HG02852 (cell line): ENCODE results near the gene TXNIP.

Experiments used
- ATAC-seq: cut with Tn5 transposase; IDR thresholded peaks from one replicate; pipeline ENCODE4 v1.9.1; 2021; ENCODE audit warnings: mild to moderate bottlenecking, moderate library complexity; ENCODE audit not compliant: unreplicated experiment

TXNIP gene

DNA sequence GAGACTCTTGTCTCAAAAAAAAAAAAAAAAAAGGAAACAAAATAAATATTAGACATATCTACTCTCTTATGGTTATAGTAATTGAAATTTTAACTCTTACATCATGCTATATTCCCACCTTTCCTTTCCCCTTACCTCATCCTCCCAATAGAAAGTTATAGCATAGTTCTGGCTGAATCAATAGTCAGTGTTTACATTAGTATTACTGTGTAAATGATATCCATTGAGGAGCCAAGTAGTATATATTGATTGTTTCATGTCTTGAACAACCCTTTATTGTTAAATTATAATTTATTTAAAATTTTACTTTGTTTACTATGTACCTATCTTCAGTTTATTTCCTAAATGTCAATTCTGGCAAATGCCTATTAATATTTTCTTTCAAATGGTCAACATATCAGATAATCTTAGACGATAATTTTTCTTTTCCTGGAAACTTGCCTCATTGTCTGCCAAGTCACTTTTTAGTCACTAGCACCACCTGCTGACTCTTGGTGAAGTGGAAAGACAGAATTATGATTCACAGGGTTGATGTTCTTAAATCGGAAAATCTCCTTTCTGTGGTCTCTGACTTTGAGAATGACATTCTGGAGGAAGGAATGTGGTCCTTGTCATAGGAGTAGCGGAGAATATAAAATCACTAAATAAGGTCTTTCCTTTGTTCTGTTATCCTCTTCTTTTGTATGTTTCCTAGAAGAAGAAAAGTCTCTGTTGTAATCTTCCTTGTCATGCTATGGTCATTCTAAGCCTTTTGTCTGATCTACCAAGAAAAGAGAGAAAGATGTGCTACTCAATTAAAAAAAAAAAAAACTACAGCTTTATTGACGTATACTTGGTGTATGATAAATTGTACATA lies 16.6 kb upstream of the TXNIP start:
- no peak for ATAC-seq

DNA sequence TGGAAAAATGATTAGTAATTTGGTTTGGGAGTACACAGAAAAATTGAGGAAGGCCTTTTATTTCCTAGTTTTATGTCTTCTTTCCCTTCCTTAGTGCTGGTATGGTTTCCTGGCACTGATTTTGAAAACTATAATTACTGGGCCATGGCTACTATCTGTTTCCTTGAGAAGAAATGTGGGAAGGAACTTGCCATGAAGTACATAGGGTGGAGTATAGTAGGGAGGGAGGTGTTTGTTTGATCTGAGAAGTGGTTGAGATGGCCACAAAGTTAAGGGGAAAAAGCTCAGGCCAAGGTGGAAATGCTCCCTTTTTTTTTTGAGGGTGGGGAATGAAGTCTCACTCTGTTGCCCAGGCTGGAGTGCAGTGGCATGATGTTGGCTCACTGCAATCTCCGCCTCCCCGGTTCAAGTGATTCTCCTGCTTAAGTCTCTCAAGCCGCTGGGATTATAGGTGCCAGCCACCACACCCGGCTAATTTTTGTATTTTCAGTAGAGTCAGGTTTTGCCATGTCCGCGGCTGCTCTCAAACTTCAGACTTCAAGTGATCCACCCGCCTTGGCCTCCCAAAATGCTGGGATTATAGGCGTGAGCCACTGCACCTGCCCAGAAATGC lies 13.9 kb upstream of the TXNIP start:
- ATAC-seq, result no peak

DNA sequence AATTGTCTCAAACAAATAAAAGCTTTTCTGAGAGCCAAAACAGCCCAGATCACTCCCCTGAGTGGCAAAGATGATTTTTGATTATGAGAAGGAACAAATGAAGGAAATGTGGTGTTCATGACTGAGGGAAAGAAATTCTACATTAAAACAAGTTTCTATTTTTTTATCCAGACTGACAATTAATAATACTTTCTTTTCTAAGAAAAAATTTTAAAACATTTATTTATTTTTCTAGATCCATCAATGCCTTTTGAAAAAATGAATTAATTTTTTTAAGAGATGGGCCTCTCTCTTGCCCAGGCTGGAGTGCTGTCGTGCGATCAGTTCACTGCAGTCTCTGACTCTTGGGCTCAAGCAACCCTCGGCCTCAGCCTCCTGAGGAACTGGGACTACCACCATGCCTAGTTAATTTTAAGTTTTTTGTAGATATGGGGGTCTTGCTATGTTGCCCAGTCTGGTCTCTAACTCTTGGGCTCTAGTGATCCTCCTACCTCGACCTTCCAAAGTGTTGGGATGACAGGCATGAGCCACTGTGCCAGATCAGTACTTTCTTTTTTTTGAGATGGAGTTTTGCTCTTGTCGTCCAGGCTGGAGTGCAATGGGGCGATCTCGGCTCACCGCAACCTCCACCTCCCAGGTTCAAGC lies 11.2 kb upstream of the TXNIP start:
- no peak for ATAC-seq

GRCh38 chr1:146001709-146002108 lies 5.3 kb upstream of the TXNIP start:
- no peak for ATAC-seq

- ATAC-seq, result no peak
Observed at GRCh38 chr1:145999321-146000024, 3.1 kb upstream of the TXNIP start.

- no peak for ATAC-seq
Observed at GRCh38 chr1:145997718-145998023, 1.3 kb upstream of the TXNIP start.

- no peak for ATAC-seq
Observed at GRCh38 chr1:145997016-145997717, 788 bp upstream of the TXNIP start.

DNA sequence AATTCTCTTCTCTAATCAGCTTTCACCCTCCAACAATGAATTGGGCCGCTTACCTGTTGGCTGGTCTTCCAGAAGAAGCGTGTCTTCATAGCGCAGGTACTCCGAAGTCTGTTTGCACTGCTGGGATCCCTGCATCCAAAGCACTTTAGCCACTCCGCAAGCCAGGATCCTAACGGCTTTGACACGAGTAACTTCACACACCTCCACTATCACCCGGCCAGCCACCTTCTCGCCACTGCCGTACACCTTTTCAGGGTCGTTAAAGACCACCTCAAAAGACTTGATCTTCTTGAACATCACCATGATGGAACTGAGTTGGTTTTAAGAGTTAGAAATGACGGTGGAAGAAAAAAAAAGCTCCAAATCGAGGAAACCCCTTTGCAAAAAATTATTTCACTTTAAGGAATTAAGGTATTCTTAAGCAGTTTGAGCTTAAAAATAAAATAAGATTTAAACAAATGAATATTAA lies 381 bp downstream of the TXNIP start:
- no peak for ATAC-seq

DNA sequence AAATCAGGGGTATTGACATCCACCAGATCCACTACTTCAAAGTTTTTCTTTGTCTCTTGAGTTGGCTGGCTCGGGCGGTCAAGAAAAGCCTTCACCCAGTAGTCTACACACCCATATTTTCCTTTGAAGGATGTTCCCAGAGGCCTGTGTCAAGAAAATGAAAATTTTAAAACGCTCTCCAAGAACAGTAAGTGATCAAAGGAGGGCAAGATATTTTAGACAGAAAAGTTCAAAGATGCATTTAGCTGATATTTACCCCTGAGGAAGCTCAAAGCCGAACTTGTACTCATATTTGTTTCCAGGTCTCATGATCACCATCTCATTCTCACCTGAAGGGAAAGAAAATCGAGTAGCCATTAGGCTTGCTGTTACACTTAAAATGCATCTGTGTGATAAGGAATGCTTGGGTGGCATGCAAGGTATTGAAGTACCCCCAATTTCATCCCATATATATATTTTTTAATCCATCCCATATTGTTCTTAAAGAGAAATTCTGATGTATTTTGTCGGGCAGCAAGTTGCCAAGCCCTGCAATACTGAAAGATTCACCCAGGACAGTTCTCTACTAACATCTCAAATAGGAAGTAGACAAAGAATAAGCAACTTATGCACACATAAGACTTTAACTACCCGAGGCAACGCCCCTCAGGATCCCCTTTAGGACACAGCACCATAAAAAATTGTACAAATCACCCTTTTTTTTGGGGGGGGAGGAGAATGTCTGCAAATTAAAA lies 1.1 kb downstream of the TXNIP start:
- no peak for ATAC-seq

DNA sequence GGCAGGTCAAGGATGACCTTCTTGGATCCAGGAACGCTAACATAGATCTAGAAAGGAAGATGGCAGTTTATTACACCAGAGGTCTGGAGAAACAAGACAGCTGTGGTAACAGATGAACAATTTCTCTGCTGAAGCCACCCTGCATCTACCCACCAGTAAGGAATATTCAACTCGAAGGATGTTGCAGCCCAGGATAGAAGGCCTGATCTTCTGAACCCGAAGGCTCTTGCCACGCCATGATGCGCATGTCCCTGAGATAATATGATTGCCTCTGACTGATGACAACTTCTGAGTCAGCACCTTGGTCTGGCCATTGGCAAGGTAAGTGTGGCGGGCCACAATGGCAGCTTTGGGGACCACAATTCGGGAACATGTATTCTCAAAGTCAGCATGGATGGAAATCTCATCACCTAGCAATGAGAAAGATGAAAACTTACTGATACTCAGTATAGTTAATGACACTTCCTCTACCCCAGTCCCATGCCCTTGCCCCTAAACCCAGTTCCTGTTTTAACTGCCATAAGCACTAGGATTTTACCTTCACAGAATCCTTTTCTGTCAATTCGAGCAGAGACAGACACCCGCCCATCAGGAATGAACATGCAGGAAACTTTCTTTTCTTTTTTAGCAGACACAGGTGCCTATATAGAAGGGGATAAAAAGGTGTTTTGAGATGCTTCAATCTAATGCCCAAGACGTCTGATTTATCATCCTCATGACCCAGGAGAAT lies 1.8 kb downstream of the TXNIP start:
- no peak for ATAC-seq

GRCh38 chr1:145993618-145994390 lies 2.6 kb downstream of the TXNIP start:
- ATAC-seq, result no peak

DNA sequence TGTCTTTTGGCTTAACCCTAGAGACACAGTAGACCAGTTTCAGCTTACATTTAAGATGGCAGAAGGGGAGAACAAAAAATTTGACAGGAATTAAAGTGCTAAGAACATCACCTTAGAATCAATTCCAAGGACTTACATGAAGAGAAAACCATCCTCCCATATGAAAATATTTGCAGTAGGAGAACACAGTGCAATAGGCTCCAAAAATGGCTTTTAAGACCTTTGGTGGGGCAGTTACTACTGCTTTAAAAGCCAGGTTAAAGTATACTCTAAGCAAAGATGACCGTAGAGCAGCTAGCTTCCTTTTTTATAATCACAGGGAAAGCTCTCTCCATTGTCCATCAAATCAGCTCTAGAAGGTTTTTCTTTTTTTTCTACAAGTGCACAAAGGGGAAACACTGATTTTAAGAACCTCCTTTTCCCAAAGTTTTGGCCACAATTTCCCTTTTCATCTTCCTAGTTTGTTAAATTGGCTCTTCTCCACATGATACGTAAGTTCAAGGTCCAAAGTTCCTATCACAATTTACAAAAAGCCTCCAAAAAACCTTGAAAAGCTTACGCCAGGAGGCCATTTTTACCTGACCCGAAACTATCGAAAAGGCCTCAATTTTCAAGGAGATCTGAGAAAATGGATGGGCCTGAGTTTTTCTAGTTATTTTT lies 3.3 kb downstream of the TXNIP start:
- ATAC-seq, result no peak

DNA sequence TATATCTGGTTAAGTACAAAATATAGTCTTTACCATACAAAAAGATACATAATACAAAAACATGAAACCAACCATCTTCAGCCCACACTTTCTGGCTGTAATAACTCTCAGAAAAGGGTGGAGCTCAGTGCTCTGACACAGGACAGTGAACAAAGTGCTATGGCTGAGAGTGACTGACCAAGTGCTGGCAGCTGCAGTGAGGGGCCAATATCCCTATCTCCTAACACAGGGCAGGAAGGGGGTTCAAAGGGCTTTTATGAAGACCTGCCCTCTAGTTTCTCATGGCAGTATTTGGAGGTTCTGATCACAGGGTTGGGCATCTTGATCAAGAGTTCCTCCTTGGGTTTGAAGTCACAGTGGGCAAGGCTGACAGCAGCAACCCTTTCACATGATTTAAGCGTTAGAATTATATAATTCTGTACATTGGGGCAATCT lies 3.9 kb downstream of the TXNIP start:
- no peak for ATAC-seq

DNA sequence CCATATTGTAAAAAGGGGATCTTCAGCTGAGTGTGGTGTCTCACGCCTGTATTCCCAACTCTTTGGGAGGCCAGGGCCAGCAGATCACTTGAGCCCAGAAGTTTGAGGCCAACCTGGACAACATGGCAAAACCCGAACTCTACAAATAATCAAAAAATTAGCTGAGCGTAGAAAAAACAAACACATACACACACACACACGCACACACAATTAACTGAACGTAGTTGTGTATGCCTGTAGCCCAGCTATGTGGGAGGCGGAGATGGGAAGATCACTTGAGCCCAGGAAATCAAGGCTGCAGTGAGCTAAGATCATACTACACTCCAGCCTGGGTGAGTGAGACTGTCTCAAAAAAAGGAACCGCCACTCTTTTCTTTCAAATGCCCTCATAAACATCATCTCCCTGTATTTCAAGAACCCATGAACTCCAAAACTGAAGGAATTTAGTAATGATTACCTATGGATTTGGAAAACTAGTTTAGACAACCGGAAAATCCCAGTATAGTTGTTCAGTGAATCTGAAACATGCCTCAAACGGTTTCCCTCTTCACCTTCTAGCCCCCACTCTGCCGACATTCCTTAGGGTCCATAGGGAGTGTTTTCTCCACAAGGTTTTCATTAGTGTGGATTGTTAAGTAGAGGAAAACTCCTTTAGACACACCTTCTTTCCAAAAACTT lies 4.5 kb downstream of the TXNIP start:
- no peak for ATAC-seq

DNA sequence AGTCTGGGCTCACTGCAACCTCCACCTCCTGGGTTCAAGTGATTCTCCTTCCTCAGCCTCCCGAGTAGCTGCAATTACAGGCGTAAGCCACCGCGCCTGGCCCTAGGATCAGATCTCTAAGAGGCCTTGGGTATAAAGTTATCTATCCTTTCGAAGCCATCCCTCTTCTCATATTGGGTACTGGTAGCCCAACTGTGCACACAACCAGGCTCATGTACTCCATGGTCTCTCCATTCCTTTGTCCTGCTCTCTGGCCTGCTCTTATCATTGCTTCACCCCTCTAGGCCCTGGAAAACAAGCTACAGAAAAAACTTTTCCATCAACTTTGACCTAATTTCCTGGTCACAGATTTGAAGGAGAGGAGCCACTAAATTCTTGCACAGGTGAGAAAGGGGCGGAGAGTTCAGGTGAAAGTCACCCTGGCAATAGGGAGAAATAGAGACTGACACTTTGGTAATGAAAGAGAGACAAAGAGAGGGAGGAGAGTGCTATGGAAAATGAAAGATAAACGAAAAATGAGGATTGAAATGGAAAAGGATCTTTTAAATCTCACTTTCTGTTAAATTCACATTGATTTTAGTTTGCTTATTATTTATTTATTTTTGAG lies 6.0 kb downstream of the TXNIP start:
- no peak for ATAC-seq

DNA sequence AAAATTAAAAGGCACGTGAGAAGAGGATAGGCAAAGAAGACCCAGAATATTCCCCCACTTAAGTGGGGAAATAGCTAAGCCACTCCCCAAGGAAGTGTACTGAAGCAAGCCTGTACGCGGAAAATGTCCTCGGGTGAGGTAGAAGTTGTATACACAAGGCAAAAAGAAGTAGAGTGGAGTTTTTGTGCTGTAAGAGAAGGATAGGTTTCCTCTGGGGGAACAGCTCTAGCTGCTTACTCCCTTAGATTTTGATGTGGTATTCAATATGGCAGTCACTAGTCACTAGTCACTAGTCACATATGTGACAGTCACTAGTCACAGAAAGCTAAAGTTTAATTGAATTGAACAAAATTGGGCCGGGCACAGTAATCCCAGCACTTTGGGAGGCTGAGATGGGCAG lies 7.6 kb downstream of the TXNIP start:
- ATAC-seq, result no peak

- no peak for ATAC-seq
Observed at GRCh38 chr1:145987926-145988325, 8.5 kb downstream of the TXNIP start.
